Right atrium auricular region (tissue), 2 donors: Measurements from ENCODE around the gene KPNA1. TPM values are rescaled to one million over a fixed set of nuclear protein-coding genes. Genes with fewer than 3 reads are reported as not detected.
"Not testable (repeated sequence)": the region's sequence is repeated elsewhere in the genome, so short reads cannot be mapped to it uniquely, and the experiment has no call there.

Experiments
- DNase-seq: peaks from one replicate; pipeline ENCODE4 v3.0.0-alpha.2; 2019; ENCODE audit warnings: low spot score
- H3K27ac ChIP-seq, 2 donors: fragments of 200-600 bp; sonication (generic); 1 replicate in 1 of 2; 2 replicates in 1 of 2; pipeline ENCODE4 v1.5.1; 2016 to 2019
- H3K27me3 ChIP-seq, 2 donors: fragments of 200-600 bp; sonication (generic); one replicate each; pipeline versions ENCODE4 v1.5.1 to v1.6.0; 2017 to 2019
- H3K36me3 ChIP-seq: fragments of 200-600 bp; sonication (generic); one replicate; pipeline ENCODE4 v1.5.1; 2016
- H3K4me1 ChIP-seq, 2 donors: fragments of 200-600 bp; sonication (generic); one replicate each; pipeline versions ENCODE4 v1.5.1 to v1.6.0; 2017 to 2019
- H3K4me3 ChIP-seq, 2 donors: fragments of 200-600 bp; sonication (generic); 1 replicate in 1 of 2; 2 replicates in 1 of 2; pipeline ENCODE4 v1.5.1; 2017 to 2019; ENCODE audit warnings: mild to moderate bottlenecking in 1 of 2, moderate library complexity in 1 of 2
- H3K9me3 ChIP-seq, 2 donors: fragments of 200-600 bp; sonication (generic); one replicate each; pipeline ENCODE4 v1.5.1; 2019
- total RNA-seq, 2 donors: library from RNA; depleted of rRNA; stranded (reverse); fragments of >200 nt; gene quantifications; one replicate each; pipeline ENCODE4 v1.1.0, GENCODE V29; 2016
- TF ChIP-seq, protein P1 (sequence below), 2 donors: fragments of 200-600 bp; sonication (generic); IDR thresholded peaks; one replicate each; pipeline ENCODE4 v1.5.1; 2019; ENCODE audit warnings: antibody characterized with exemption in 2 of 2

KPNA1 gene
- total RNA-seq, 2 donors from 2014 or later: 33.3 to 40.0 TPM

DNA sequence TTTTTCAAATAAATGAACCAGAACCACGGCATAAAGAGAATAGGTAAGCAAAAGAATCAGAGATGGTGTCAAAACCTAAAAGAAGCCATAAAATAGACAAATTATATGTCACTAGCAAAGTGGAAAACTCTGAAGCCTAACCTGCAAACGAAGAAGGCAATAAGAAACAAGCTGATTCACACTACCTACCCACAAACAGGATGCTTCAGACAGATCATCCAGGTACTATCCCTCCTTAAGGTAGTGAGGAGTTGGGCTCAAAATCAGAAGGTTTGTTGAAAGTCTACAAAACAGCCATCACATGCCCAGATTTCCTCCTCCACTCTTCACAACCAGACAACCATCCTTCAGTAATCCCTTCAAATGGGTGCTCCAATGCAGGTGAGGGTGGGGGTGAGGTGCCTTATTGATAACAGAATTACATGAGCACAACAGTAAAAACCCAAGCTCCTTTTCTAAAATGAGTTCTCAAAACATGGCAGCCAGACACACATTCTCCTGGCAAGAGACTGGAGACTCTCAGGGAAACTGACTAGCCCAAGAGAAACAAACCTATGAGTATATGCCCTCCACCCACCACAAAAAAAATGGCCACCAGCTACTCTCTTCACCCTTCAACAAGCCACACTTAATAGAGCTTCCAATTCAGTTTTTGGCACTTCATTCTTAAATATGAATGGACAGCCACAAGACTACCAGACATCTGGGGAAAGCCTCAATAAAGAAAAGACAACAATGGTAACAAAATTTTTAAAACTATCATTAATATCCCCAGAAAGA lies 6.4 kb downstream of the KPNA1 start:
- H3K4me3 ChIP-seq: no peak overlapping the region
- no peak for DNase-seq
- peaks cover 0 to 25% of the 10 kb centered on the region in 2 donors for H3K4me1 ChIP-seq

DNA sequence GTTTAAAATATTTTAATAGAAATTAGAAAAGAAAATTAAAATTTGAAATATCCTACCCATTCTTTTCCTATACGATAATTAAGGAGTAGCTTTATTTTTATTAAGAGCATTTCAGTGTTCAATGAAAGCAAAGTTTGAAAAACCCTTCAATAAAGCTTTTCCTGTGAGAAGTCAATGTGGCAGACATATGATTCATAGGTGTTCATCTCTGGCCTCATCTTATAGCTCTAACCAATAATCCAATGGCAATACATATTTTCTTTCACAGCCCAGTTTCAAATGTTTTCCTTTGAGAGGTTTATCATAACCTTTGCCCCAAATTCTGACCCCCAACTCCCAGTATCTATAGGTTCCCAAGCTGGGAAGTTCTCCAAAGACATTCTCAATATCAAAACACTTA lies 8.3 kb downstream of the KPNA1 start:
- H3K4me3 ChIP-seq: no peak overlapping the region
- no peaks in the 10 kb centered on the region for H3K9me3 ChIP-seq
- TF ChIP-seq, protein P1, sequence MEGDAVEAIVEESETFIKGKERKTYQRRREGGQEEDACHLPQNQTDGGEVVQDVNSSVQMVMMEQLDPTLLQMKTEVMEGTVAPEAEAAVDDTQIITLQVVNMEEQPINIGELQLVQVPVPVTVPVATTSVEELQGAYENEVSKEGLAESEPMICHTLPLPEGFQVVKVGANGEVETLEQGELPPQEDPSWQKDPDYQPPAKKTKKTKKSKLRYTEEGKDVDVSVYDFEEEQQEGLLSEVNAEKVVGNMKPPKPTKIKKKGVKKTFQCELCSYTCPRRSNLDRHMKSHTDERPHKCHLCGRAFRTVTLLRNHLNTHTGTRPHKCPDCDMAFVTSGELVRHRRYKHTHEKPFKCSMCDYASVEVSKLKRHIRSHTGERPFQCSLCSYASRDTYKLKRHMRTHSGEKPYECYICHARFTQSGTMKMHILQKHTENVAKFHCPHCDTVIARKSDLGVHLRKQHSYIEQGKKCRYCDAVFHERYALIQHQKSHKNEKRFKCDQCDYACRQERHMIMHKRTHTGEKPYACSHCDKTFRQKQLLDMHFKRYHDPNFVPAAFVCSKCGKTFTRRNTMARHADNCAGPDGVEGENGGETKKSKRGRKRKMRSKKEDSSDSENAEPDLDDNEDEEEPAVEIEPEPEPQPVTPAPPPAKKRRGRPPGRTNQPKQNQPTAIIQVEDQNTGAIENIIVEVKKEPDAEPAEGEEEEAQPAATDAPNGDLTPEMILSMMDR (IDR thresholded peaks at IDR 0.05): no peak
- DNase-seq: no peak
- H3K27ac ChIP-seq: no peak overlapping the region
- H3K27me3 ChIP-seq: no peaks in the 10 kb centered on the region
- no peaks in the 10 kb centered on the region for H3K36me3 ChIP-seq
- H3K4me1 ChIP-seq: peaks cover 0 to 23% of the 10 kb centered on the region in 2 donors

More for the DNA sequence above, 6.4 kb downstream of the KPNA1 start:
- H3K27ac ChIP-seq: no peak overlapping the region
- H3K36me3 ChIP-seq: no peaks in the 10 kb centered on the region
- H3K9me3 ChIP-seq: no peaks in the 10 kb centered on the region
- no peaks in the 10 kb centered on the region for H3K27me3 ChIP-seq
- TF ChIP-seq, protein P1 (IDR thresholded peaks at IDR 0.05): no peak

DNA sequence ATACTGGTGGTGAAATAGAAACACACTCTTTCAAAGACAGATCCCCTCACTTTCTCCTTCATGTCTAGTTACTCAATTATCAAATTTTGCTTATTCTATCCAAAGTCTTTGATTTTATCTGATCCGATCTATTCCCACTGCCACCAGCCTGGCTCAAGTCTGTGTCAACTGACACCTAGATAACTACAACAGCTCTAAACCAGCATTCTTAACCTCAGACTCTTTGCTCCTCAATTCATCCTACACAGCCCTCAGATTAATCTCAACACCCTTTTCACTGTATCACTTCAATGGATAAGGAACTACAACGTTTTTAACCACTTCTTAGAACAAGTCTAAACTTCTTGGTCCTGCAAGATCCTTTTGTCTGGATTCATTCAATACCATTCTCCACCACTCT lies 9.1 kb downstream of the KPNA1 start:
- no peaks in the 10 kb centered on the region for H3K27me3 ChIP-seq
- H3K9me3 ChIP-seq: no peaks in the 10 kb centered on the region
- no peak overlapping the region for H3K27ac ChIP-seq
- peaks cover 0 to 26% of the 10 kb centered on the region in 2 donors for H3K4me1 ChIP-seq
- no peaks in the 10 kb centered on the region for H3K36me3 ChIP-seq
- TF ChIP-seq, protein P1 (IDR thresholded peaks at IDR 0.05): no peak
- DNase-seq: no peak
- H3K4me3 ChIP-seq: no peak overlapping the region

DNA sequence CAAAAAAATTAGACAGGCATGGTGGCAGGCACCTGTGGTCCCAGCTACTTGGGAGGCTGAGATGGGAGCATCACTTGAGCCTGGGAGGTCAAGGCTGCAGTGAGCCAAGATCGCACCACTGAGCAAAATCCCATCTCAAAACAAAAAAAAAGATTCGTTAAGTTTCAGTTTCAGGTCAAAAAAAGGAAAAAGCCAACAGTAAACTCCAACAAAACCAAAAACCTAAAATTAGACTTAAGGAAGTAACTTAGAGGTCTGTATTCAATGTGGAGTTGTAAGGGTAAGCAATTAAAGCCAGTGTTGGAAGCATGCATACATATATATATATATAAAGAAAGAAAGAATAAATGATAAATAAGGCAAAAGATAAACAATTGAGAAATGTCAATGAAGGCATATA lies 11.8 kb downstream of the KPNA1 start:
- H3K27ac ChIP-seq: no peak overlapping the region
- H3K4me1 ChIP-seq: peaks cover 0 to 32% of the 10 kb centered on the region in 2 donors
- H3K27me3 ChIP-seq: no peaks in the 10 kb centered on the region
- no peak for DNase-seq
- no peak overlapping the region for H3K4me3 ChIP-seq
- no peaks in the 10 kb centered on the region for H3K9me3 ChIP-seq
- TF ChIP-seq, protein P1 (IDR thresholded peaks at IDR 0.05): no peak
- no peaks in the 10 kb centered on the region for H3K36me3 ChIP-seq

DNA sequence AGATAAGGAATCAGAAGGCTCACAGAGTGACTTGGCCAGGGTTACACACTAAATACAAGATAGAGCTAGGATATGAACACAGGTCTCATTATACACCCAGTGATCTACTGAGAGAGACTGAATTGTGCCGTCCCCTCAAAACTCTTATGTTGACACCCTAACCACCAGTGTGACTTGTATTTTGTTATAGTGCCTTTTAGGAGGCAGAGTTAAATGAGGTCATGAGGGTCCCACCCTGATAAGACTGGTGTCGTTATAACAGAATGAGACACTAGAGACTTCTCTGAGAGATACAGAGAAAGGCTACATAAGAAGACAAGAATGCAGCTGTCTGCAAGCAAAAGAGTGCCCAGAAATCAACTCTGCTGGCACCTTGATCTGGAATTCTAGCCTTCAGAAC lies 12.6 kb downstream of the KPNA1 start:
- TF ChIP-seq, protein P1 (IDR thresholded peaks at IDR 0.05): no peak
- H3K27ac ChIP-seq: no peak overlapping the region
- no peak for DNase-seq
- peaks cover 0 to 34% of the 10 kb centered on the region in 2 donors for H3K4me1 ChIP-seq
- H3K36me3 ChIP-seq: no peaks in the 10 kb centered on the region
- H3K9me3 ChIP-seq: no peaks in the 10 kb centered on the region
- H3K27me3 ChIP-seq: no peaks in the 10 kb centered on the region
- no peak overlapping the region for H3K4me3 ChIP-seq

DNA sequence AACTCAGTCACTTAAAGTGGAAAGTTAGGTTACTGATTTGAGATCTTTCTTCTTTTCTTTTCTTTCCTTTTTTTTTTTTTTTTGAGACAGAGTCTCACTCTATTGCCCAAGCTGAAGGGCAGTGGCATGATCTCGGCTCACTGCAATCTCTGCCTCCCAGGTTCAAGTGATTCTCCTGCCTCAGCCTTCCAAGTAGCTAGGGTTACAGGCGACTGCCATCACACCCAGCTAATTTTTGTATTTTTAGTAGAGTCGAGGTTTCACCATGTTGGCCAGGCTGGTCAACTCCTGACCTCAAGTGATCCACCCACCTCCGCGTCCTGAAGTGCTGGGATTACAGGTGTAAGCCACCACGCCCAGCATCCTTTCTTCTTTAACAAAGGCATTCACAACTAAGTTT lies 13.8 kb downstream of the KPNA1 start:
- H3K4me1 ChIP-seq: peaks cover 0 to 27% of the 10 kb centered on the region in 2 donors
- not testable (repeated sequence) for H3K4me3 ChIP-seq, H3K27me3 ChIP-seq, H3K9me3 ChIP-seq, H3K27ac ChIP-seq, DNase-seq, H3K36me3 ChIP-seq
